WTC11 (cell line): ENCODE measurements around the gene RNF17. TPM values are rescaled to one million over a fixed set of nuclear protein-coding genes. Genes with fewer than 3 reads are reported as not detected.
"Not testable (repeated sequence)": the region's sequence is repeated elsewhere in the genome, so short reads cannot be mapped to it uniquely, and the experiment has no call there.

ENCODE experiments used
- ATAC-seq: fragments of 200-7000 bp; cut with Tn5 transposase; 2 replicates; pipeline ENCODE4 v1.10.0; 2021; ENCODE audit warnings: mild to moderate bottlenecking, moderate library complexity
- CTCF ChIA-PET: fragments of 300-600 bp; sonication (Branson Sonifier 250); formaldehyde crosslinking; loops from one replicate; lab custom pipeline; 2021; ENCODE audit warnings: antibody characterized with exemption; lab: Charles Lee
- POLR2A ChIA-PET: fragments of 350-600 bp; sonication (Branson Sonifier 250); formaldehyde crosslinking; loops from one replicate; lab custom pipeline; 2021; ENCODE audit warnings: antibody characterized with exemption; lab: Charles Lee
- DNase-seq: peaks from one replicate; pipeline ENCODE4 v3.0.0; 2021; ENCODE audit warnings: low spot score
- H3K27ac Mint-ChIP-seq: 2 replicates; pipeline ENCODE4 v1.8.0; 2021; ENCODE audit warnings: mixed read lengths
- H3K27me3 Mint-ChIP-seq: 2 replicates; pipeline ENCODE4 v1.8.0; 2021; ENCODE audit warnings: low read depth, mild to moderate bottlenecking, moderate library complexity, mixed read lengths
- H3K36me3 Mint-ChIP-seq: 2 replicates; pipeline ENCODE4 v1.8.0; 2021; ENCODE audit warnings: mixed read lengths
- H3K4me1 Mint-ChIP-seq: 2 replicates; pipeline ENCODE4 v1.8.0; 2022; ENCODE audit warnings: mixed read lengths
- H3K4me3 Mint-ChIP-seq: 2 replicates; pipeline ENCODE4 v1.8.0; 2021; ENCODE audit warnings: mild to moderate bottlenecking, moderate library complexity, mixed read lengths
- H3K9me3 Mint-ChIP-seq: 2 replicates; pipeline ENCODE4 v1.8.0; 2021; ENCODE audit warnings: mixed read lengths
- ATF1 ChIP-seq: sonication (generic); formaldehyde crosslinking; IDR thresholded peaks from 2 replicates; pipeline ENCODE4 v1.8.1; 2023; ENCODE audit warnings: mild to moderate bottlenecking, moderate library complexity, missing genetic modification reagents
- CBFB ChIP-seq: sonication (generic); formaldehyde crosslinking; IDR thresholded peaks from 2 replicates; pipeline ENCODE4 v1.8.1; 2022; ENCODE audit warnings: mild to moderate bottlenecking, low read depth, missing genetic modification reagents
- E2F4 ChIP-seq: sonication (generic); formaldehyde crosslinking; IDR thresholded peaks from 2 replicates; pipeline ENCODE4 v1.8.1; 2022; ENCODE audit warnings: low read depth, mild to moderate bottlenecking, moderate library complexity, missing genetic modification reagents, borderline replicate concordance
- E2F5 ChIP-seq: sonication (generic); formaldehyde crosslinking; IDR thresholded peaks from 2 replicates; pipeline ENCODE4 v1.8.1; 2022; ENCODE audit warnings: mild to moderate bottlenecking, moderate library complexity, missing genetic modification reagents
- EMX1 ChIP-seq: fragments of 250-450 bp; sonication (Bioruptor Pico); IDR thresholded peaks from 2 replicates; pipeline ENCODE4 v1.8.0; 2021; ENCODE audit warnings: mild to moderate bottlenecking
- FOXK1 ChIP-seq: sonication (generic); formaldehyde crosslinking; IDR thresholded peaks from 2 replicates; pipeline ENCODE4 v1.8.0; 2022; ENCODE audit warnings: mild to moderate bottlenecking, moderate library complexity, missing genetic modification reagents
- FOXP1 ChIP-seq: sonication (generic); formaldehyde crosslinking; IDR thresholded peaks from 2 replicates; pipeline ENCODE4 v1.8.0; 2022; ENCODE audit warnings: missing genetic modification reagents, mild to moderate bottlenecking, moderate library complexity, borderline replicate concordance
- IRF2 ChIP-seq: sonication (generic); formaldehyde crosslinking; IDR thresholded peaks from 2 replicates; pipeline ENCODE4 v1.8.0; 2022; ENCODE audit warnings: low read depth, missing genetic modification reagents, borderline replicate concordance
- JAZF1 ChIP-seq: fragments of 250-450 bp; sonication (Bioruptor Pico); IDR thresholded peaks from 2 replicates; pipeline ENCODE4 v1.9.0; 2021; ENCODE audit warnings: moderate library complexity, mild to moderate bottlenecking, inconsistent platforms
- MLX ChIP-seq: sonication (generic); formaldehyde crosslinking; IDR thresholded peaks from 2 replicates; pipeline ENCODE4 v1.8.1; 2023; ENCODE audit warnings: mild to moderate bottlenecking, missing genetic modification reagents, moderate library complexity
- NR1H2 ChIP-seq: sonication (generic); formaldehyde crosslinking; IDR thresholded peaks from 2 replicates; pipeline ENCODE4 v1.9.0; 2021; ENCODE audit warnings: mild to moderate bottlenecking, moderate library complexity, missing genetic modification reagents
- RELA ChIP-seq: sonication (generic); formaldehyde crosslinking; IDR thresholded peaks from 2 replicates; pipeline ENCODE4 v1.8.1; 2022; ENCODE audit warnings: missing genetic modification reagents, mild to moderate bottlenecking, borderline replicate concordance
- SMAD3 ChIP-seq: sonication (generic); formaldehyde crosslinking; IDR thresholded peaks from 2 replicates; pipeline ENCODE4 v1.8.0; 2022; ENCODE audit warnings: missing genetic modification reagents, mild to moderate bottlenecking, borderline replicate concordance
- SOX15 ChIP-seq: fragments of 250-450 bp; sonication (Bioruptor Pico); IDR thresholded peaks from 2 replicates; pipeline ENCODE4 v1.9.0; 2021; ENCODE audit warnings: mild to moderate bottlenecking
- TEAD1 ChIP-seq: sonication (generic); formaldehyde crosslinking; IDR thresholded peaks from 2 replicates; pipeline ENCODE4 v1.8.0; 2022; ENCODE audit warnings: mild to moderate bottlenecking, missing genetic modification reagents
- USF1 ChIP-seq: sonication (generic); formaldehyde crosslinking; IDR thresholded peaks from 2 replicates; pipeline ENCODE4 v1.8.0; 2022; ENCODE audit warnings: mild to moderate bottlenecking, missing genetic modification reagents
- ZBTB43 ChIP-seq: sonication (generic); formaldehyde crosslinking; IDR thresholded peaks from 2 replicates; pipeline ENCODE4 v1.8.1; 2023; ENCODE audit warnings: mild to moderate bottlenecking, missing genetic modification reagents
- ZNF121 ChIP-seq: sonication (generic); formaldehyde crosslinking; IDR thresholded peaks from 2 replicates; pipeline ENCODE4 v1.8.0; 2023; ENCODE audit warnings: missing genetic modification reagents
- ZNF138 ChIP-seq: sonication (generic); formaldehyde crosslinking; conservative IDR thresholded peaks from 2 replicates; pipeline ENCODE4 v1.8.1; 2022; ENCODE audit warnings: mild to moderate bottlenecking, moderate library complexity, missing genetic modification reagents
- ZNF425 ChIP-seq: fragments of 250-450 bp; sonication (Bioruptor Pico); conservative IDR thresholded peaks from 2 replicates; pipeline ENCODE4 v1.9.0; 2021; ENCODE audit warnings: mild to moderate bottlenecking
- ZSCAN18 ChIP-seq: fragments of 250-450 bp; sonication (Bioruptor Pico); IDR thresholded peaks from 2 replicates; pipeline ENCODE4 v2.1.2; 2022; ENCODE audit warnings: mild to moderate bottlenecking, moderate library complexity
- total RNA-seq: library from RNA; stranded (reverse); gene quantifications from 3 replicates; pipeline ENCODE4 v1.2.3, GENCODE V29; 2021

RNF17 gene
- total RNA-seq, 1 experiment from 2014 or later: not detected

GRCh38 chr13:24821207-24821606, 57.2 kb downstream of the RNF17 start:
- TF ChIP-seq ZNF425 (CRISPR knock-in tag) (no peak), RELA (no peak), ZSCAN18 (no peak), USF1 (no peak), ZNF138 (no peak), IRF2 (CRISPR knock-in tag) (no peak), CBFB (no peak), FOXK1 (CRISPR knock-in tag) (no peak), ZBTB43 (no peak), ATF1 (CRISPR knock-in tag) (no peak), SMAD3 (CRISPR knock-in tag) (no peak), JAZF1 (no peak)
- TF ChIP-seq, all 79 proteins: peak for 0
- Mint-ChIP-seq H3K4me1 (peaks cover 4% of the 10 kb centered on the region; the same call in 1 of the 2 replicates), H3K9me3 (peaks cover 5% of the 10 kb centered on the region), H3K36me3 (no peaks in the 10 kb centered on the region), H3K27me3 (no peaks in the 10 kb centered on the region), H3K27ac (no peak overlapping the region), H3K4me3 (no peak overlapping the region)
- ATAC-seq (no peak), DNase-seq (no peak)
- CTCF ChIA-PET: no interaction called here
- POLR2A ChIA-PET: no interaction called here

GRCh38 chr13:24822640-24823039, 58.7 kb downstream of the RNF17 start:
- H3K36me3 Mint-ChIP-seq: no peaks in the 10 kb centered on the region
- H3K4me1 Mint-ChIP-seq: peaks cover 4% of the 10 kb centered on the region; the same call in 1 of the 2 replicates
- peaks cover 5% of the 10 kb centered on the region for H3K9me3 Mint-ChIP-seq
- ATAC-seq: no peak
- DNase-seq: no peak
- no peak overlapping the region for H3K27ac Mint-ChIP-seq
- POLR2A ChIA-PET: no interaction called here
- CTCF ChIA-PET: no interaction called here
- H3K27me3 Mint-ChIP-seq: no peaks in the 10 kb centered on the region
- TF ChIP-seq FOXP1 (no peak), ZNF121 (CRISPR knock-in tag) (no peak)
- no peak overlapping the region for H3K4me3 Mint-ChIP-seq

- H3K9me3 Mint-ChIP-seq, CTCF ChIA-PET, POLR2A ChIA-PET, H3K4me3 Mint-ChIP-seq, H3K27me3 Mint-ChIP-seq, H3K36me3 Mint-ChIP-seq, H3K4me1 Mint-ChIP-seq, DNase-seq, ATAC-seq, H3K27ac Mint-ChIP-seq: not testable (repeated sequence)
These were observed 59.2 kb downstream of the RNF17 start for GRCh38 chr13:24823122-24823710.

- no peak for ATAC-seq
- no peak for TF ChIP-seq E2F5
- TF ChIP-seq E2F4 (CRISPR knock-in tag): no peak
- no peak for TF ChIP-seq TEAD1 (CRISPR knock-in tag)
- no peak for TF ChIP-seq NR1H2 (CRISPR knock-in tag)
- no peak for TF ChIP-seq EMX1
- no peak for TF ChIP-seq FOXK1 (CRISPR knock-in tag)
- no peak for TF ChIP-seq CBFB
- TF ChIP-seq SOX15 (CRISPR knock-in tag): no peak
- TF ChIP-seq MLX (CRISPR knock-in tag): no peak
These were observed 63.8 kb downstream of the RNF17 start for GRCh38 chr13:24827799-24828198.

More at GRCh38 chr13:24827799-24828198, 63.8 kb downstream of the RNF17 start:
- ChIA-PET POLR2A (no interaction called here), CTCF (no interaction called here)
- Mint-ChIP-seq H3K27me3 (no peaks in the 10 kb centered on the region), H3K36me3 (no peaks in the 10 kb centered on the region), H3K4me3 (no peak overlapping the region), H3K4me1 (0 out of 2 replicates have a peak, but pooled peaks cover 3% of the 10 kb centered on the region), H3K9me3 (no peaks in the 10 kb centered on the region), H3K27ac (no peak overlapping the region)
- DNase-seq: no peak
